Brain pericyte (primary cell): ENCODE data around the gene RAB27A.
A peak's percentile ranks its signal among the peaks of the same experiment; 100 is the strongest.
"Not testable (repeated sequence)": the region's sequence is repeated elsewhere in the genome, so short reads cannot be mapped to it uniquely, and the experiment has no call there.

Source experiments
- DNase-seq: peaks from one replicate; pipeline ENCODE4 v3.0.0-alpha.2; 2012; ENCODE audit warnings: low read depth, low spot score

Gene RAB27A

DNA sequence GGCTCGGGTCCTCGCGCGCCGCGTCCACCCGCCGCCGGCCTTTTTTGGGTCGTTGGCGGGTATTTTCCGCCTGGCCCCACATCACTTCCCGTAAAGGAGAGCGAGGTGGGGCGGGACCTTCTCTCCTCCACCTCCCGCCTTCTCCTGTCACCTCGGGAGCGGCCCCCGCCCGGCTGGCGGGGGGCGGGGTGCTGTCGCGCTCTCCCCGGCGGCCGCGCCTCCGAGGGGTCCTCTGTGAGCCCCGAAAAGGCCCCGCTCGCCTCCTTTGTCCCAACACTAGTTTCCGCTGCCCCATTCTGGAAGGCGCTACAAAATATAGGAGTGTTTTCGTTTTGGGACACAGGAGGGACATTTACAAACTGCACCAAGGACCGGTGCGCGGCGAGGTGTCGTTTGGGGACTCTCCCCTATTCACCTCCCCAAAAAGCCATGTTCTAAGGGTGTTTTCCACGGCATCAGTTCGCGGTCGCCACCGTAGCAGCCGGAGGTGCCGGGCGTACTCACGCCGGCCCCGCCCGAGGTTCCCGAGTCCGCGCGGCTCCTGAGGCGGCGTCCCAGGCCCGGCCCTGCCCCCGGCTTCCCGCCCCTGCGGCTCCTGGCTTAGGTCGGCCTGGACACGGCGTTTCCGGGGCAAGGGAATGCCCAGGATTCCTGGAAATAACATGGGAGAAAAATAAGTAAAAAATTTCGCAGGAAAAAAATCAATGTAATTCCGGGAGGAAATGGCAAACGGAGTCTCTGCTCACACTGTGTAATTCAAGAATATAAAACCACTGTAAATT, at the start of gene RAB27A:
Gene RAB27A, minus strand, starts transcription at position 68 of the 782 bp plus-strand sequence. CDS start 54,879 bp downstream, outside the sequence.
- no peak for DNase-seq

DNA sequence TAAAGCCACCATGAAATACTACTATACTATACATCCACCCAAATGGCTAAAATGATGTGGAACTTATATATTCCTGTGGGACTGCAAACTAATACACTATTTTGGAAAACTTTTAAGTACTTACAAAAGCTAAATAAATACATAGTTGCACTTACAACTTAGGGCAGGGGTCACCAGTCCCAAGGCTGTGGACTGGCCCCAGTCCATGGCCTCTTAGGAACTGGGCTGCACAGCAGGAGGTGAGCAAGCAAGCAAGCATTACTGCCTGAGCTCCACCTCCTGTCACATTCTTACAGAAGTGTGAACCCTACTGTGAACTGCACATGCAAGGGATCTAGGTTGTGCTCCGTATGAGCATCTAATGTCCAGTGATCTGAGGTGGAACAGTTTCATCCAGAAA, 47.5 kb upstream of the RAB27A start:
- DNase-seq = no peak

- no peak for DNase-seq
Measured at GRCh38 chr15:55334997-55335396, 45.4 kb upstream of the RAB27A start.

DNA sequence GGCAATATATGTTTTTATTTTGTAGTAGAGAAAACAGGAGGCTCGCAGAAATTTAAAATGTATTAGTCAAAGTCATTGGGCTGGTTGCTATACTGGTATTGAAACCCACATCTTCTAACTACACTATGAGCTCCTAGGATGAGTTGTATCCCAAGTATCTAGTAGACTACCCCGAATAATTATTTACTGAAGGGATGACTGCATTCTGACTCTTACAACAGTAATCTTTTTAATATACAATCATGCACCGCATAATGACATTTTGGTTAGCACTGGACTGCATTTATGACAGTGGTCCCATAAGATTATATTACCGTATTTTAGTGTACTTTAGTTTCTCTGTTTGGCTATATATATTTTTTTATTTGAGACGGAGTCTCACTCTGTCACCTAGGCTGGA, 44.8 kb upstream of the RAB27A start:
- no peak for DNase-seq

- no peak for DNase-seq
Measured at GRCh38 chr15:55327387-55327786, 37.8 kb upstream of the RAB27A start.

DNA sequence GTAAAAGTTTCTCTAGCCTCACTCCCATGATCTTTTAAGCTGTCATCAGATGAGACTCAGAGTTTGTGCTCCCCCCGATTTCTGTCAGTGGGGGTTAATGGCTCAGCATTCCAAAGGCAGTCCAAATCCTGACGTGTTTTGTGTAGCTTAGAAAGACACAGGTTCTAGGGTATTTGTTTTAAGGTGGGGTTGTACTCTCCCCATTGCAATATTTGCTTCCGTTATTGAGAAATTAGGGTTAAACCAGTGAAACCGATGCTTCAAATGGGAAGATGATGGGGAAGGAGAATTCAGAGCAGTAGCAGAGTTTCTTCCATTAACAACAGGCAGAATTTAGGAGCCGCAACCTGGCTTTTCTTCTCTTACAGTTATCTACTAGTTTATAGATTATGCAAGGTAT, 32.9 kb upstream of the RAB27A start:
- DNase-seq = no peak

GRCh38 chr15:55320963-55321362, 31.4 kb upstream of the RAB27A start:
- no peak for DNase-seq

GRCh38 chr15:55320238-55320550, 30.6 kb upstream of the RAB27A start:
- DNase-seq = no peak

- no peak for DNase-seq
Measured at GRCh38 chr15:55319537-55320237, 30.1 kb upstream of the RAB27A start.

- peak; percentile 68 for DNase-seq
Measured at GRCh38 chr15:55318588-55319494, 29.2 kb upstream of the RAB27A start, which contains the start of the genes PIGB and PIGBOS1. TSS of gene PIGB (plus strand) at chr15:55319222. CDS start at chr15:55319251, 29 bp downstream. TSS of gene PIGBOS1 (minus strand) at chr15:55319123. CDS start at chr15:55317792, 1,331 bp downstream.

DNA sequence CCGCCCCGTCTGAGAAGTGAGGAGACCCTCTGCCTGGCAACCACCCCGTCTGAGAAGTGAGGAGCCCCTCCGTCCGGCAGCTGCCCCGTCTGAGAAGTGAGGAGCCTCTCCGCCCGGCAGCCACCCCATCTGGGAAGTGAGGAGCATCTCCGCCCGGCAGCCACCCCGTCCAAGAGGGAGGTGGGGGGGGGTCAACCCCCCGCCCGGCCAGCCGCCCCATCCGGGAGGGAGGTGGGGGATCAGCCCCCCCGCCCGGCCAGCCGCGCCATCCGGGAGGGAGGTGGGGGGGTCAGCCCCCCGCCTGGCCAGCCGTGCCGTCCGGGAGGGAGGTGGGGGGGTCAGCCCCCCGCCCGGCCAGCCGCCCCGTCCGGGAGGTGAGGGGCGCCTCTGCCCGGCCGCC, 13.2 kb upstream of the RAB27A start:
- DNase-seq = not testable (repeated sequence)

DNA sequence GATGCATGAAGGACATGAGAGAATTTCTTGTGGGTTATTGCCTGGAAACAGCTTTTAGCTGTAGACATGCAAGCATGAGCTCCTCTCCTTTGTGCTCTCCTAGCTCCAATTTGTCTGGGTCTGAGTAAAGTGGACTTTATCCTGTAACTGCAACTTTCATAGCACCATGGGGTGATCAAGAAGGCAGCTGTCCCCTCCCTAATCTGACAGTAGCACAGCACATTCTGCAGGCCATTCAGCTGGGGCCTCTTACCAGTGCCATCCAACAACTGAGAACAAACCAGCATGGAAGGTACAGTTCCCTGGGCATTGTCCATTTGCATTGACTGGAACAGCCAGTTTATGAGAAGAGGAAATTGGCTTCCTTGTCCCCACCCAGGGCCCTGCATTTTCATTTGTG, 7.7 kb upstream of the RAB27A start:
- DNase-seq = no peak

- peak; percentile 46 for DNase-seq
Measured at GRCh38 chr15:55290528-55291057, 980 bp upstream of the RAB27A start.

DNA sequence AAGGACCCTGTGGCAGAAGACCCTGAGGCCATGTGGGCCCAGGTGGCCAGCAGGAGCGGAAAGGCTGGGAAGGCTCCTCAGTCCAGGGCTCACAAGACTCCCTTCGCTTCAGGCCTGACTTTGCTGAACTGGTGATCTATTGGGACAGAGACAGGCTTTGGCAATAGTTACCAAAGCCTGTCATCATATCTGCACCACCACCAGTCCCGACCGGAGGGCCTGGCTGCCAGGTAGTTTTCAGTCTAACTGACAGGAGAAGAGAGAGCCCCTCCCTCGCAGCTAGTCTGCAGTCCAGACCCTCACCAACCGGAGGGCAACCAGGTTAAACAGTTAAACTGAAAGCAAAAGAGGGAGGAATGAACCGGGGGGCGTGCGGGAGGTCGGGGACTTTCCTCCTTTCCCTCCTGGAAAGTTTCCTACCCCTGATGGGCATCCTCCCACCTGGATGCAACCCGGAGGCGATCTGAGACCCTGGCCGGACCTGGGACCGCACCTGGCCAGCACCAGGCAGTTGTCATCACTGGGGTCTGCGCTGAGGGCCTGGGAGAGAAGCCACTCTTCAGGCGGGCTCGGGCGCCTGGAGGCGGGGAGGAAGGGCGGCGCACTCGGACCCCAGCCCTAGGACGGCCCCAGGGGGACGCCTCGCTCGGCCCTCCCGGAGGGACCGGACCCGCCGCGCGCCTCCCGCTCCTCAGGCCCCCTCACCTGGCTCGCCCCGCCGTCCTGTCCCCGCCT, 435 bp downstream of the RAB27A start:
- no peak for DNase-seq

DNA sequence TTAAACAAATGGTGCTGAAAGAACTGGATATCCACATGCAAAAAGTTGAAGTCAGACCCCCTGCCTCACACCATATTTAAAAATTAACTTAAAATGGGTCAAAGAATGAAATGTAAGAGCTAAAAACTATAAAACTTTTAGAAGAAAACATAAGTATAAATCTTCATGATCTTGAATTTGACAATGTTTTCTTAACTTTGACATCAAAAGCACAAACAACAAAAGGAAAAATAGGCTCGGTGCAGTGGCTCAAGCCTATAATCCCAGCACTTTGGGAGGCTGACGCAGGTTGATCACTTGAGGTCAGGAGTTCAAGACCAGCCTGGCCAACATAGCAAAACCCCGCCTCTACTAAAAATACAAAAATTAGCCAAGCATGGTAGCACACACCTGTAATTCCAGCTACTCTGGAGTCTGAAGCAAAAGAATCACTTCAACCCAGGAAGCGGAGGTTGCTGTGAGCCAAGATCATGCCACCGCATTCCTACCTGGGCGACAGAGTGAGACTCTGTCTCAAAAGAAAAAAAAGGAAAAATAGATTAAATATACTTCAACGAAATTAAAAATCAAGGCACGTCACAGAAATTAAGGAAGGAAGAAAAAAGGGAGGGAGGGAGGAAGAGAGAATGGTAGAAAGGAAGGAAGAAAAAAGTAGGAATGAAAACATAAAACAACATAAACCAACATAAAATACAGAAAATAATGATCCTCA, 1.5 kb downstream of the RAB27A start:
- no peak for DNase-seq

GRCh38 chr15:55286442-55287189, 3.0 kb downstream of the RAB27A start:
- not testable (repeated sequence) for DNase-seq

DNA sequence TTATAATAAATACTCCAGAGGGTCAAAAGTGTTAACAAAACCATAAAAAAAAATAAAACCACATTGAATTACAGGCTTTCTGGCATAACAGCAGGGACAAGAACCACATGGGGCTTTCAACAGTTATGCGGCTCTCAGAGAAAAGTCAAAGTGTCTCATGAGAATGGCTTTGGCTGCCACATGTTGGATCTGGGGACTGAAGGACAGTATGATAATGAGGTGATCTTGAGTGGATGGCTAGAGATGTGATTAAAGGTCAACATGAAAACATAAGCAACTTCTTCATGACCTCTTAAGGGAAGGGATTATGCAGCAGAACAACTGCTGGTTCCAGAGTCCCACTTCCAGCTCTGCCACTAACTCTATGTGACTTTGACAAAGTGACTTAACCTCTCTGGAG, 5.2 kb downstream of the RAB27A start:
- DNase-seq = no peak

DNA sequence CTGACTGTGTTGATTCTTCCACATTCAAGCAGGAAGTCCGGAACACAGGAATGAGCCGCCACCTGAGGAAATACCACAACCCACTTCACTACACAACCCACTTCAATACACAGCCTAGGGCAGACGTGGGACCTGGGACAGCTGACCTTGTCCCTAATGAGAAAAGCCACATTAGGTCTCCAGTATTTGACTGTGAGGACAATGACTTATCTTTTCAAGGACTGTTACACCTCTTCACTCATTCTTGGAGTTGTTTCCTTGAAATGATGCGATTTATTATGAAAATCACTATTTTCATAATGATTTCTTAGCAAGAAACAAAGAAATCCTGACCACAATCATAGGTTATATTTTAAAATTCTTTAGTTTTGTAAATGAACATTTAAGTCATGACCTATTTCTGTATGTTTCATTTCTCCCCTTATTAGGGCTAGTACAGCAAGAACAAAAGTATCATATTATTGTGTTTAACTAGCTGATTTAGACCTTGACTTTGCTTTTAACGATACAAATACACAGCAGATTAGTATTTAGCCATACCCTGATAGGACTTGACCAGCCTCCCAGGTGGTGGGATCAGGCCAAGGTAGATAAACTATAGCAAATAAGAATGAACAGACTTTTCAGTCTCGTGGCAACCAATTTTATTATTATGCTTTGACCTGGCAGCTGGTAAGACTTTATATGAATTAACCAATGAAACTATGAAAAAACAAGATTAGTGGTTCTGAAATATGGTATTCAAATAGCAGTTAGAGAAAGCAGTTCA, 6.0 kb downstream of the RAB27A start:
- no peak for DNase-seq

- no peak for DNase-seq
Measured at GRCh38 chr15:55282284-55282833, 7.3 kb downstream of the RAB27A start.
